Measurements from ENCODE around the gene KRTAP10-11. TPM values are rescaled to one million over a fixed set of nuclear protein-coding genes. Genes with fewer than 3 reads are reported as not detected.

Gene KRTAP10-11
- polyA plus RNA-seq, 1 of the 3 experiments (the other 2 are of a cell fraction), result not detected

DNA sequence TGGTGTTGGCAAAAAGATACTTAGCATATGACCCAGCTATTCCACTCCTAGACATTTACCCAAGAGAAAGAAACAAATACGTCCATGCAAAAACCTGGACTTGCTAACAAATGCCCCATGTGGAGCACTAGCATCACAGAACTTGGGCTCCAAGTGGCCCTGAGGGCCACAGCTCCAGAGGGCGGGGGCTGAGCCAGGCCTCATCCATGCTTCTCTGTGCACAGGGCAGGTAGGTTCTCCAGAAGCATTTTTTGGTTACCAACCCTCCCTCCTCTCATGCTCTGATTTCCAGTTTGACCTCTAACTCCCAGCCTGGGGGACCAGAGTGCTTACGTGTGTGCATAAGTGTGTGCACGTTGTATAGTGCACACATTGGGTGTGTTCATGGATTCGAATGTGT, 18.5 kb downstream of the KRTAP10-11 start:
- no peak overlapping the region for H2AFZ ChIP-seq (ENCODE audit: low read depth)
- no peak for DNase-seq
- TF ChIP-seq, protein P1, sequence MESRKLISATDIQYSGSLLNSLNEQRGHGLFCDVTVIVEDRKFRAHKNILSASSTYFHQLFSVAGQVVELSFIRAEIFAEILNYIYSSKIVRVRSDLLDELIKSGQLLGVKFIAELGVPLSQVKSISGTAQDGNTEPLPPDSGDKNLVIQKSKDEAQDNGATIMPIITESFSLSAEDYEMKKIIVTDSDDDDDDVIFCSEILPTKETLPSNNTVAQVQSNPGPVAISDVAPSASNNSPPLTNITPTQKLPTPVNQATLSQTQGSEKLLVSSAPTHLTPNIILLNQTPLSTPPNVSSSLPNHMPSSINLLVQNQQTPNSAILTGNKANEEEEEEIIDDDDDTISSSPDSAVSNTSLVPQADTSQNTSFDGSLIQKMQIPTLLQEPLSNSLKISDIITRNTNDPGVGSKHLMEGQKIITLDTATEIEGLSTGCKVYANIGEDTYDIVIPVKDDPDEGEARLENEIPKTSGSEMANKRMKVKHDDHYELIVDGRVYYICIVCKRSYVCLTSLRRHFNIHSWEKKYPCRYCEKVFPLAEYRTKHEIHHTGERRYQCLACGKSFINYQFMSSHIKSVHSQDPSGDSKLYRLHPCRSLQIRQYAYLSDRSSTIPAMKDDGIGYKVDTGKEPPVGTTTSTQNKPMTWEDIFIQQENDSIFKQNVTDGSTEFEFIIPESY (IDR thresholded peaks at IDR 0.05; ENCODE audit: borderline replicate concordance, low read depth), result no peak
- TF ChIP-seq POLR2AphosphoS5 (IDR thresholded peaks at IDR 0.05; ENCODE audit: low read depth, low read length) (no peak), SMC3 (IDR thresholded peaks at IDR 0.05; ENCODE audit: low read depth, low read length) (no peak), NFIC (IDR thresholded peaks at IDR 0.05; ENCODE audit: borderline replicate concordance) (no peak), FOXM1 (IDR thresholded peaks at IDR 0.05; ENCODE audit: low read depth) (no peak), NRF1 (IDR thresholded peaks at IDR 0.05; ENCODE audit: low read depth, low read length) (no peak), RCOR1 (IDR thresholded peaks at IDR 0.05; ENCODE audit: low read length) (no peak), EP300 (IDR thresholded peaks at IDR 0.05; ENCODE audit: borderline replicate concordance in 1 of 2, low read depth in 1 of 2, low read length in 1 of 2) (no peak), MEF2A (IDR thresholded peaks at IDR 0.05; ENCODE audit: borderline replicate concordance, low read depth) (no peak)
- TF ChIP-seq, protein P2, sequence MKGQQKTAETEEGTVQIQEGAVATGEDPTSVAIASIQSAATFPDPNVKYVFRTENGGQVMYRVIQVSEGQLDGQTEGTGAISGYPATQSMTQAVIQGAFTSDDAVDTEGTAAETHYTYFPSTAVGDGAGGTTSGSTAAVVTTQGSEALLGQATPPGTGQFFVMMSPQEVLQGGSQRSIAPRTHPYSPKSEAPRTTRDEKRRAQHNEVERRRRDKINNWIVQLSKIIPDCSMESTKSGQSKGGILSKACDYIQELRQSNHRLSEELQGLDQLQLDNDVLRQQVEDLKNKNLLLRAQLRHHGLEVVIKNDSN (IDR thresholded peaks at IDR 0.05; ENCODE audit: borderline replicate concordance, low read depth), result no peak
- TF ChIP-seq, protein P3, sequence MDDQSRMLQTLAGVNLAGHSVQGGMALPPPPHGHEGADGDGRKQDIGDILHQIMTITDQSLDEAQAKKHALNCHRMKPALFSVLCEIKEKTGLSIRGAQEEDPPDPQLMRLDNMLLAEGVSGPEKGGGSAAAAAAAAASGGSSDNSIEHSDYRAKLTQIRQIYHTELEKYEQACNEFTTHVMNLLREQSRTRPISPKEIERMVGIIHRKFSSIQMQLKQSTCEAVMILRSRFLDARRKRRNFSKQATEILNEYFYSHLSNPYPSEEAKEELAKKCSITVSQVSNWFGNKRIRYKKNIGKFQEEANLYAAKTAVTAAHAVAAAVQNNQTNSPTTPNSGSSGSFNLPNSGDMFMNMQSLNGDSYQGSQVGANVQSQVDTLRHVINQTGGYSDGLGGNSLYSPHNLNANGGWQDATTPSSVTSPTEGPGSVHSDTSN (IDR thresholded peaks at IDR 0.05), result no peak
- WGBS (ENCODE audit: low lambda C conversion rate), result 7% methylated on average over 5 of the region's 5 CpGs
- H3K27me3 ChIP-seq (ENCODE audit: insufficient read depth), result no peaks in the 10 kb centered on the region; the same call in 1 of the 2 replicates
- no peaks in the 10 kb centered on the region for H3F3A ChIP-seq (replicated peaks; ENCODE audit: insufficient read depth)
- H3K9me2 ChIP-seq, result 0 out of 2 replicates have a peak, but pooled peaks cover 4% of the 10 kb centered on the region
- CTCF ChIA-PET, result no interaction called here
- H3K4me1 ChIP-seq (ENCODE audit: control insufficient read depth in 1 of 2, insufficient read depth in 2 of 2, low read depth in 1 of 2, low read length in 1 of 2), result peaks cover 0 to 3% of the 10 kb centered on the region in 2 experiments; a peak in 1 of 4 replicates
- no peak overlapping the region for H3K9ac ChIP-seq
- no peaks in the 10 kb centered on the region for H3K36me3 ChIP-seq (replicated peaks in 1 of 2; ENCODE audit: control insufficient read depth in 1 of 2, insufficient read depth in 2 of 2, low read length in 1 of 2)
- H3K4me3 ChIP-seq (ENCODE audit: low read depth in 2 of 2, low read length in 1 of 2), result no peak overlapping the region
- no peak overlapping the region for H3K27ac ChIP-seq (ENCODE audit: low read depth in 2 of 2, low read length in 1 of 2)
- POLR2A ChIA-PET, result no interaction called here
- no peaks in the 10 kb centered on the region for H3K9me3 ChIP-seq
- no peak overlapping the region for H3K4me2 ChIP-seq
- H4K20me1 ChIP-seq (ENCODE audit: insufficient read depth), result no peaks in the 10 kb centered on the region
- H3K79me2 ChIP-seq (ENCODE audit: insufficient read depth), result no peaks in the 10 kb centered on the region

DNA sequence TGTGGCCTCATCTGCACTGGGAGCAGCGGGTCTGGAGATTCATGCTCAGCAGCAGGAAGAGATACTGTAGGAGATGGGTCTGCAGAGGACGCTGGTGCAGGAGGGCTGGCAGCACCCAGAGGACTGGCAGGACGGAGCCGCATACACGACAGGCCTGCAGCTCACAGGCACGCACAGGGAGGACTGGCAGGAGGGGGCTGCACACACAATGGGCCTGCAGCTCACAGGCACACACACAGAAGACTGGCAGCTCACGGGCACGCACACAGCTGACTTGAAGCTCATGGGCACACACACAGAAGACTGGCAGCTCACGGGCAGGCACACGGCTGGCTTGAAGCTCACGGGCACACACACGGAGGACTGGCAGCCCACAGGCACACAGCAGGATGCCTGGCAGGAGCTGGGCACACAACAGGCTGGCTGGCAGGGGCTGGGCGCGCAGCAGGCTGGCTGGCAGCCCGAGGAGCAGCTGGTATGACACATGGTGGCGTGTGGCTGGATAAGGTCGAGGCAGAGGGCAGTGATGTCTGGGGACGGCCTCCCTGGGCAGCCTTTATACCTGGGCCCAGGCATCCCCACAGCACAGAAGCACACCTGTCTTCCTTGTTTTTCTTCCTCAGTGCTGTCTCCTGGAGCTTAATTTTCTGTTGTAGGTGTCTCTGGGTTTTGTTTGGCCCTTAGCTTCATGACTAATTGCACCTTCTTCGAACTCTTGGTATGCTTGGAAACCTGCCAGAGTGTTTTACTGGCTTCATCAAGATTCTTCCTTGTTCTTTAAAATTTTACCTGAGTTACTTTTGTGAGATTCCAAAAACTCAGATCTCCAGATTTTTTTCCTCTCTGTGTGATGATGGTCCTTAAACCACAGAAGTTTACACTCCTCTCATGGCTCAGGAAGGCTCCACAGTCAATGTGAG, 20.4 kb downstream of the KRTAP10-11 start, which contains the start of gene KRTAP12-2:
TSS of gene KRTAP12-2 (minus strand) at position 527 of the 920 bp plus-strand sequence. CDS start at position 486, 41 bp downstream.
- H3K4me1 ChIP-seq (ENCODE audit: control insufficient read depth in 1 of 2, insufficient read depth in 2 of 2, low read depth in 1 of 2, low read length in 1 of 2), result peaks cover 0 to 3% of the 10 kb centered on the region in 2 experiments; a peak in 1 of 4 replicates
- H3F3A ChIP-seq (replicated peaks; ENCODE audit: insufficient read depth), result no peaks in the 10 kb centered on the region
- H3K36me3 ChIP-seq (replicated peaks in 1 of 2; ENCODE audit: control insufficient read depth in 1 of 2, insufficient read depth in 2 of 2, low read length in 1 of 2), result no peaks in the 10 kb centered on the region
- no peaks in the 10 kb centered on the region for H3K79me2 ChIP-seq (ENCODE audit: insufficient read depth)
- no peak within 1 kb of the TSS for H3K4me3 ChIP-seq (ENCODE audit: low read depth in 2 of 2, low read length in 1 of 2)
- ChIA-PET POLR2A (no interaction called here), CTCF (interaction anchor here (0.7 kb wide), 1 partner anchor 367 kb away, joined by 3 read pairs; no protein-coding TSS in a partner anchor)
- no peak within 1 kb of the TSS for H3K27ac ChIP-seq (ENCODE audit: low read depth in 2 of 2, low read length in 1 of 2)
- no peak within 1 kb of the TSS for H3K4me2 ChIP-seq
- H3K9me2 ChIP-seq, result 0 out of 2 replicates have a peak, but pooled peaks cover 4% of the 10 kb centered on the region
- no peaks in the 10 kb centered on the region for H4K20me1 ChIP-seq (ENCODE audit: insufficient read depth)
- H2AFZ ChIP-seq (ENCODE audit: low read depth), result no peak within 1 kb of the TSS
- no peaks in the 10 kb centered on the region; the same call in 1 of the 2 replicates for H3K27me3 ChIP-seq (ENCODE audit: insufficient read depth)
- 13% methylated on average over 8 of the region's 19 CpGs for WGBS (ENCODE audit: low lambda C conversion rate)
- no peak for DNase-seq
- H3K9me3 ChIP-seq, result 0 out of 2 replicates have a peak, but pooled peaks cover 3% of the 10 kb centered on the region
- H3K9ac ChIP-seq, result no peak within 1 kb of the TSS
- TF ChIP-seq, protein P4, sequence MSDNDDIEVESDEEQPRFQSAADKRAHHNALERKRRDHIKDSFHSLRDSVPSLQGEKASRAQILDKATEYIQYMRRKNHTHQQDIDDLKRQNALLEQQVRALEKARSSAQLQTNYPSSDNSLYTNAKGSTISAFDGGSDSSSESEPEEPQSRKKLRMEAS (IDR thresholded peaks at IDR 0.05; ENCODE audit: low read depth), result no peak
- TF ChIP-seq NRF1 (IDR thresholded peaks at IDR 0.05; ENCODE audit: low read depth, low read length), result no peak
- TF ChIP-seq RCOR1 (IDR thresholded peaks at IDR 0.05; ENCODE audit: low read length), result no peak
- TF ChIP-seq MEF2A (IDR thresholded peaks at IDR 0.05; ENCODE audit: borderline replicate concordance, low read depth), result no peak
- no peak for TF ChIP-seq TAF1 (IDR thresholded peaks at IDR 0.05; ENCODE audit: borderline replicate concordance, low read depth, low read length)
- no peak for TF ChIP-seq RAD21 (IDR thresholded peaks at IDR 0.05; ENCODE audit: low read length)
- TF ChIP-seq, protein P3 (IDR thresholded peaks at IDR 0.05), result no peak
- TF ChIP-seq RFX5 (IDR thresholded peaks at IDR 0.05; ENCODE audit: low read length), result no peak
- TF ChIP-seq EZH2phosphoT487 (IDR thresholded peaks at IDR 0.05; ENCODE audit: borderline replicate concordance, low read depth), result no peak
- TF ChIP-seq RXRA (IDR thresholded peaks at IDR 0.05; ENCODE audit: borderline replicate concordance, low read depth), result no peak
- TF ChIP-seq, protein P1 (IDR thresholded peaks at IDR 0.05; ENCODE audit: borderline replicate concordance, low read depth), result no peak

Data from SK-N-SH (cell line).